ENCODE results near the gene TBC1D16.

GRCh38 chr17:79990051-79990592 is 45.5 kb downstream of the TBC1D16 start:
- no peak for TF ChIP-seq POLR2AphosphoS5 (IDR thresholded peaks at IDR 0.05)
- TF ChIP-seq CTCF (IDR thresholded peaks at IDR 0.05), result no peak

Data from breast epithelium (tissue), 3 donors.